ENCODE measurements around the gene LSM14A. TPM values are rescaled to one million over a fixed set of nuclear protein-coding genes. Genes with fewer than 3 reads are reported as not detected.

The LSM14A gene
- total RNA-seq, 1 donor from 2014 or later = 95.8 TPM

DNA sequence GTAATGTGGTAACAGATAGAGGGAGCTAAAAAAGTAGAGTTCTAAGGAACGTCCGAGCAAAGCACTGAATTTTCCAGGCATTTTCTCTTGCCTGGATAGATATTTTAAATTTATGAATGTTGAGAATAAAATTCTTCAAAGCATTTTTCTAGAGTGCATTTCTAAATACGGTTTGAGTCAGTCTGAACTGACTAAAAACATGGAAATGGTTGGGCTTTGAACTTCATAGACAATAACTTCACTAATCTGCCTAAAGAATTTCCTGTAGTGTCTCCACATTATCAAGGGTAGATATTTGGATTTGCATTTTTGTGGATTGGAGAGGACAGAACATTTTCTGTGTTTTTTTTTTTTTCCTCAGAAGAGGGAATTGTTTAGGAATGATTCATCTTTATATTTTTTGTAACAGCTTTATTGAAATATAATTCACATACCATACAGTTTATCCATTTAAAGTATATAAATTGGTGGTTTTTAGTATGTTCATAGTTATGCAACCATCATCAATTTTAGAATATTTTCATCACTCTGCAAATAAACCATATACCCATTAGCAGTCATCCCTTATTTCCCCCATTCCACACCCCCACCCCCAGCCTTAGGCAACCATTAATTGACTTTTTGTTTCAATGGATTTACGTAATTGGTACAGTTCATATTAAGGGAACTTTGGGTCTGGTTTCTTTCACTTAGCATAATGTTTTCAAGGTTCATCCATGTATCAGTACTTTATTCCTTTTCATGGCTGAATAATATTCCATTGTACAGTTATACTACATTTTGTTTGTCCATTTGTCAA is 102.7 kb downstream of the LSM14A start:
- H3K4me3 Mint-ChIP-seq (ENCODE audit: low read depth) = no peak overlapping the region
- peaks cover 10% of the 10 kb centered on the region for H3K36me3 Mint-ChIP-seq (ENCODE audit: low read depth)
- H3K9me3 Mint-ChIP-seq = no peaks in the 10 kb centered on the region
- H3K4me1 Mint-ChIP-seq (ENCODE audit: low read depth) = peaks cover 11% of the 10 kb centered on the region
- intact Hi-C loops (cut with micrococcal nuclease) = loop anchor here (10.0 kb wide), 1 partner anchor 50 kb away; no protein-coding TSS in a partner anchor
- no peak overlapping the region for H3K27ac Mint-ChIP-seq
- no peak for DNase-seq (ENCODE audit: low spot score)
- peaks cover 5% of the 10 kb centered on the region for H3K27me3 Mint-ChIP-seq (ENCODE audit: low read depth)

DNA sequence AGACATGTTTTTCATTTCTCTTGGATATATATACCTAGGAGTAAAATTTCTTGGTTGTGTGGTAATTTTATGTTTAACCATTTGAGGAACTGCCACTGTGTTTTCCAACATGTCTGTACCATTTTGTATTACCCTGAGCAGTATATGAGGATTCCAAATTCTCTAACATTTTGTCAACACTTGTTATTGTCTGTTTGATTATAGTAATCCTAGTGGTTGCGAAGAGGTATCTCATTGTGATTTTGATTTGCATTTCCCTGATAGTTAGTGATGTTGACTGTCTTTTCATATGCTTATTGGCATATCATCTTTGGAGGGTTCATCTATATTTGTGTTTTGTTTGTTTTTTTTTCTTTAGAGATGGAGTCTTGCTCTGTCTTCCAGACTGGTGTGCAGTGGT is 103.4 kb downstream of the LSM14A start:
- no peaks in the 10 kb centered on the region for H3K9me3 Mint-ChIP-seq
- no peak for DNase-seq (ENCODE audit: low spot score)
- H3K27ac Mint-ChIP-seq = no peak overlapping the region
- H3K36me3 Mint-ChIP-seq (ENCODE audit: low read depth) = peaks cover 5% of the 10 kb centered on the region
- intact Hi-C loops (cut with micrococcal nuclease) = loop anchor here (10.0 kb wide), 1 partner anchor 51 kb away; no protein-coding TSS in a partner anchor
- H3K4me1 Mint-ChIP-seq (ENCODE audit: low read depth) = peaks cover 4% of the 10 kb centered on the region
- peaks cover 5% of the 10 kb centered on the region for H3K27me3 Mint-ChIP-seq (ENCODE audit: low read depth)
- no peak overlapping the region for H3K4me3 Mint-ChIP-seq (ENCODE audit: low read depth)

DNA sequence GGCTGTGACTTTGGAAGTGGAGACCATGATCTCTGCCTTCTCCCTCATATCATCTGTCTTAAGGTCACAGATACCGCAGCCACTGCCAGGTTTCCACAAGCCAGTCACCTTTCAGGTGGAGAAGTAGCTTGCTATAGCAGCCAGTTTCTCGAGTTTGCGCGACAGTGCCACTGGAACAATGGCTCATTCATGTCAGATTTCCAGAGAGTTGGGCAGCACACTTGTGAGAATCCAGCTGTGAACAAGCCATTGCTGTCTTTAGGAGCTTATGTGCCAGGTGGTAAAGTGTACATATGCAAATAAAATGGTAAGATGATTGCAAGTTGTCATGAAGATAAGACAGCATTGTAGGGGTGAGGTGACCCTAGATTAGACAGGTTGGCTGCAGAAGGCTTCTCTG is 104.3 kb downstream of the LSM14A start:
- no peak overlapping the region for H3K27ac Mint-ChIP-seq
- H3K4me3 Mint-ChIP-seq (ENCODE audit: low read depth) = no peak overlapping the region
- no peaks in the 10 kb centered on the region for H3K9me3 Mint-ChIP-seq
- peaks cover 4% of the 10 kb centered on the region for H3K36me3 Mint-ChIP-seq (ENCODE audit: low read depth)
- intact Hi-C loops (cut with micrococcal nuclease) = loop anchor here (10.0 kb wide), 1 partner anchor 52 kb away; no protein-coding TSS in a partner anchor
- no peak for DNase-seq (ENCODE audit: low spot score)
- H3K4me1 Mint-ChIP-seq (ENCODE audit: low read depth) = peaks cover 3% of the 10 kb centered on the region
- H3K27me3 Mint-ChIP-seq (ENCODE audit: low read depth) = peaks cover 5% of the 10 kb centered on the region

DNA sequence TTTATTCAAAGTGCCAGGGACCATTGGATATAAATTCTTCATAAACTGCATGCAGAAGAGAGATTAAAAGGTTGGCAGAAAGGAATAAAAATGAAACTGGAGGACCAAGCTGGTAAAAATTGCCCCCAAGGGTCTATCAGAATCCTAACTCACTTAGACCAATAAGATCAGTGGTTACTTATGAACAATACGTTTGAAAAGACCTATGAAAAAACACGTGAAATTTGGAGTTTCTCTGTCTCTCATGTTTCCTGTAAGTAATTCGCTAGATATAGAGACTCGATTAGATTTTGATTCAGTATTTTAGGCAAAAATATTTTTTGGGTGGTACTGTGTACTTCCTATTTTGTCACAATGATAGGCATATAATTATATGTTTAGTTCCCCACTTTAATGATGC is 104.9 kb downstream of the LSM14A start:
- no peak for DNase-seq (ENCODE audit: low spot score)
- intact Hi-C loops (cut with micrococcal nuclease) = loop anchor here (10.0 kb wide), 1 partner anchor 52 kb away; no protein-coding TSS in a partner anchor
- Mint-ChIP-seq H3K36me3 (ENCODE audit: low read depth) (peaks cover 4% of the 10 kb centered on the region), H3K27me3 (ENCODE audit: low read depth) (peaks cover 5% of the 10 kb centered on the region), H3K27ac (no peak overlapping the region), H3K4me3 (ENCODE audit: low read depth) (no peak overlapping the region), H3K4me1 (ENCODE audit: low read depth) (peaks cover 3% of the 10 kb centered on the region), H3K9me3 (no peaks in the 10 kb centered on the region)

DNA sequence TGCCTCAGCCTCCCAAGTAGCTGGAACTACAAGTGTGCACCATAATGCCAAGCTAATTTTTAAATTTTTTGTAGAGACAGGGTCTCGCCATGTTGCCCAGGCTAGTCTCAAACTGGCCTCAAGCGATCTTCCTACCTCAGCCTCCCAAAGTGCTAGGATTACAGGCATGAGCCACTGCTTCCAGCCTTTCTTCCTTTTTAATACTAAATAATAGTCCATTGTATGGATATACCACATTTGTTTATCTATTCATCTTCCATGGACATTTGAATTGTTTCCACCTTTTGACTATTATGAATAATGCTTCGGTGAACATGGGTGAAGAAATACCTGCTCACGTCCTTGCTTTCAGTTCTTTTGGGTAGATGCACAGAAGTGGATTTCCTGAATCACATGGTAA is 106.5 kb downstream of the LSM14A start:
- H3K4me3 Mint-ChIP-seq (ENCODE audit: low read depth) = no peak overlapping the region
- peaks cover 2% of the 10 kb centered on the region for H3K27me3 Mint-ChIP-seq (ENCODE audit: low read depth)
- no peaks in the 10 kb centered on the region for H3K9me3 Mint-ChIP-seq
- peaks cover 3% of the 10 kb centered on the region for H3K4me1 Mint-ChIP-seq (ENCODE audit: low read depth)
- peaks cover 4% of the 10 kb centered on the region for H3K36me3 Mint-ChIP-seq (ENCODE audit: low read depth)
- intact Hi-C loops (cut with micrococcal nuclease) = loop anchor here (10.0 kb wide), 1 partner anchor 54 kb away; no protein-coding TSS in a partner anchor
- no peak for DNase-seq (ENCODE audit: low spot score)
- H3K27ac Mint-ChIP-seq = no peak overlapping the region

Other genes starting within 250 kb of the LSM14A start
- gene GARRE1, start 82.0 kb downstream of the LSM14A start, total RNA-seq = 9.6 and 10.0 TPM in 2 replicates
- gene GPI, start 192.7 kb downstream of the LSM14A start, total RNA-seq = 622 and 630 TPM in 2 replicates
- 36.7 and 40.3 TPM in 2 replicates for gene PDCD2L, start 231.9 kb downstream of the LSM14A start, total RNA-seq